NT2/D1 (cell line): ENCODE data around the gene MCF2L.
A peak's percentile ranks its signal among the peaks of the same experiment; 100 is the strongest.

Experiments used
- DNase-seq: peaks from one replicate; pipeline ENCODE4 v3.0.0-alpha.2; 2011; ENCODE audit warnings: low read depth, low spot score
- H3K27me3 ChIP-seq: 2 replicates; pipeline ENCODE4 v1.6.0; 2011; ENCODE audit warnings: mild to moderate bottlenecking; ENCODE audit not compliant: insufficient read length, insufficient read depth
- H3K36me3 ChIP-seq: 2 replicates; pipeline ENCODE4 v1.6.1; 2011; ENCODE audit warnings: mild to moderate bottlenecking, low read length, mixed read lengths; ENCODE audit not compliant: insufficient read depth, insufficient read length
- H3K4me1 ChIP-seq: 2 replicates; pipeline ENCODE4 v1.5.1; 2011; ENCODE audit not compliant: insufficient read depth, insufficient read length
- H3K4me3 ChIP-seq: 2 replicates; pipeline ENCODE4 v1.5.1; 2011; ENCODE audit warnings: low read depth; ENCODE audit not compliant: insufficient read length
- H3K9ac ChIP-seq: 2 replicates; pipeline ENCODE4 v1.6.0; 2011; ENCODE audit warnings: low read depth; ENCODE audit not compliant: insufficient read length
- H3K9me3 ChIP-seq: 2 replicates; pipeline ENCODE4 v1.5.1; 2011; ENCODE audit warnings: mild to moderate bottlenecking, low read length; ENCODE audit not compliant: insufficient read depth
- SUZ12 ChIP-seq: IDR thresholded peaks from 2 replicates; pipeline ENCODE4 v1.6.1; 2011; ENCODE audit not compliant: insufficient read length, insufficient read depth; ENCODE audit errors: extremely low read depth
- YY1 ChIP-seq: IDR thresholded peaks from 2 replicates; pipeline ENCODE4 v1.6.1; 2011; ENCODE audit not compliant: insufficient read length, insufficient read depth
- ZNF274 ChIP-seq: IDR thresholded peaks from 2 replicates; pipeline ENCODE4 v1.6.1; 2011; ENCODE audit warnings: mild to moderate bottlenecking, low read depth, low read length

Gene MCF2L

DNA sequence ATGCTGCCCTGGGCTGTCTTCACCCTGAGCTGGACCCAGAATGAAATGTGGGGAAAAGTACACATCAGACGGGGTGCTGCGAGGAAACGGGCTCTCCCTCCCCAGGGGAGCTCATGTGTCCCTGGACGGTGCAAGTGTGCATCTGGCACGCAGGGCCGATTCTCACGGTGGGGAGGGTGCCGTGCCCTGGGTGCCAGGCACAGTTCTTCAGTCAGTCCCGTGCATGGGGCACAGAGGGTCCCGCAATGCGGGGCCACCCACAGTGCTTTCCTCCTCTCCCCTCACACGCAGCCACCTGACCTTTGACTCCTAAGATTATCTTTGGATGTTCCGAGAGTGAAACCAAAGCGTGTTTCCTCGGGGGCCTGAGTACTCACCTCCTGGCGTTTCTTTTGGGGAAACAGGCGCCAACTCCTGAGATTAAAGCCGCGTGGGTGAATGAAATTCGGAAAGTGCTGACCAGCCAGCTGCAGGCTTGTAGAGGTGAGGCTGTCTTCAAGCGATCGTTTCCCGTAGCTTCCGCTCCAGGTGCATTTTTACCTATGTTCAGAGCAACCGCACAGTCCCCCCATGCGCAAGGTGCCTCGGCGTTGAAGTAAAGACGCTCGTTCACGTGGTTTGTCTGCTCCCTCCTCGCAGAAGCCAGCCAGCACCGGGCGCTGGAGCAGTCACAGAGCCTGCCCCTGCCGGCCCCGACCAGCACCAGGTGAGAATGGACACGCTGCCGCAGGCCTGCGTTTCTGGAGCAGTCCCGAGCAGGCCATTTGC is 119.1 kb downstream of the MCF2L start:
- no peak for DNase-seq
- Histone ChIP-seq H3K9ac (peak overlapping the region; percentile 10), H3K4me1 (peaks cover 10% of the 10 kb centered on the region), H3K4me3 (no peak overlapping the region), H3K36me3 (no peaks in the 10 kb centered on the region), H3K27me3 (no peaks in the 10 kb centered on the region), H3K9me3 (no peaks in the 10 kb centered on the region)
- no peak for TF ChIP-seq ZNF274
- no peak for TF ChIP-seq SUZ12
- no peak for TF ChIP-seq YY1

DNA sequence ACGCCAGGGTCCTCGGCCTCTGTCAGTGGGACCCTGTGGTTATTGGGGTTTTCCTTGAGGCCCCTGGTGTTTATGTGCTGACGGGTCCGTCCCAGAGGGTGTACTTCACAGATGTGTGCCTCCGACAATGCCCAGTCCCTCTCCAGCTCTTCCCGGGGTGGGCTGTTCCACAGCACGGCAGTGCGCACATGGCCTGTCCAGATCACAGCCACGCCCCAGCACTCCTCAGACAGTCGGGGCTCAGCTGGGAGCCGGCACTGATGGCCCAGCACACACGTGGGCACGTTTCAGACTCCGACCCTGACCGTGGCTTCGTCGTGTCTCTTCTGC is 119.6 kb downstream of the MCF2L start:
- no peak for DNase-seq
- peak overlapping the region; percentile 10 for H3K9ac ChIP-seq
- TF ChIP-seq ZNF274 (no peak), YY1 (no peak), SUZ12 (no peak)

DNA sequence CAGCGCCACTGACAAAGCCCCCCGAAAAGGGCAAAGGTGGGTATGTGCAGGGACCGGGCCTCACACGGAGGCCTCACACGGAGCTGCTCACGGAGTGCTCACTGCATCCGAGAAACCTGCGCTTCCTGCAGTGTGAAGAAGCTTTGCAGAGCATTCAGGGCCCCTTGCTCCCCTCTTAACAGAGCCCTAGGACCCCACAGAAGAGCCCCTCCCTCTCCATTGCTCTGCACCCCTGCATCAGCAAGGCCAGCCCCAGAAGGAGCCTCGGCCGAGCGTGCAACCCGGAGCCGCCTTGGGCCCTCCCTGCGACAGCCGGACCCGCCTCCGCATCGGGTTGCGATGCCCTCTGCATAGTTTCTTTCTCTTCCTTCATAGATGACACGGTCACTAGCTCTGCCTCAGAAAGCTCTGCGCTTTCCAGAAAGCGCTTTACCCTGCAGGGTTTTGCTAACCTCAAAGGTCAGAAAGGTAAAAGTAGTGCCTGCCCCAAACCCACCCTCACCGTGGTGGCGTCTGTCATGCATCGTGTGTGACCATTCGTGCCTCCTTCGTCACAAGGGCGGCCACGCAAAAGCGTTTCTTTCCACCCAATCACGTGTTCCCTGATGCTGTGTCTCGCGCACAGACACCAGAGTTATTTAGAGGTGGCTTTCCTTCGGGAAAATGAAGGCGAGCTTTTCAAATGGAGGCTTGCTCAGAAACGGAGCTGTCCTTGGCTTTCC is 120.8 kb downstream of the MCF2L start:
- H3K36me3 ChIP-seq: no peaks in the 10 kb centered on the region
- no peak overlapping the region for H3K4me3 ChIP-seq
- no peak for DNase-seq
- H3K27me3 ChIP-seq: no peaks in the 10 kb centered on the region
- H3K9ac ChIP-seq: peak overlapping the region; percentile 32
- TF ChIP-seq ZNF274 (no peak), SUZ12 (no peak), YY1 (no peak)
- H3K4me1 ChIP-seq: peaks cover 10% of the 10 kb centered on the region
- H3K9me3 ChIP-seq: no peaks in the 10 kb centered on the region

More for the DNA sequence above, 119.6 kb downstream of the MCF2L start:
- Histone ChIP-seq H3K9me3 (no peaks in the 10 kb centered on the region), H3K4me3 (no peak overlapping the region), H3K4me1 (peaks cover 10% of the 10 kb centered on the region), H3K27me3 (no peaks in the 10 kb centered on the region), H3K36me3 (no peaks in the 10 kb centered on the region)

DNA sequence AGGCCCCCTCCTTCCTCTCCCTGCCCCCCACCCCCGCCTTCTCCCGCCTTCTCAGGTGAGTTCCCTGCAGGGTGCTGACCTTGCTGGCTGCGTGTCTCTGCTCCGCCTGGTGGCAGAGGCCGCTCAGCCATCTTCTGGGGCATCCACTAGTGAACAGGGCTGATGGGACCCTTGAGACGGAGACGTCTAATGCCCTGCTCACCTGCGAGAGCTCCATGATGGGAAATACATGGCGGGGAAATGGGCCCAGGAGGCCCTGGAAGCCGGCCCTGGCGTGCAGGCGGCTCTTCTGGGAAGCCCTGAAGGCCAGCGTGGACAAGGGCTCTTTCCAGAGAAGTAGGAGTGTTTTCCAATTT is 121.4 kb downstream of the MCF2L start:
- H3K27me3 ChIP-seq: no peaks in the 10 kb centered on the region
- no peaks in the 10 kb centered on the region for H3K36me3 ChIP-seq
- TF ChIP-seq YY1: no peak
- no peak for TF ChIP-seq SUZ12
- no peak for TF ChIP-seq ZNF274
- no peak overlapping the region for H3K4me3 ChIP-seq
- H3K9ac ChIP-seq: no peak overlapping the region
- no peak for DNase-seq
- H3K4me1 ChIP-seq: peaks cover 10% of the 10 kb centered on the region
- H3K9me3 ChIP-seq: no peaks in the 10 kb centered on the region

DNA sequence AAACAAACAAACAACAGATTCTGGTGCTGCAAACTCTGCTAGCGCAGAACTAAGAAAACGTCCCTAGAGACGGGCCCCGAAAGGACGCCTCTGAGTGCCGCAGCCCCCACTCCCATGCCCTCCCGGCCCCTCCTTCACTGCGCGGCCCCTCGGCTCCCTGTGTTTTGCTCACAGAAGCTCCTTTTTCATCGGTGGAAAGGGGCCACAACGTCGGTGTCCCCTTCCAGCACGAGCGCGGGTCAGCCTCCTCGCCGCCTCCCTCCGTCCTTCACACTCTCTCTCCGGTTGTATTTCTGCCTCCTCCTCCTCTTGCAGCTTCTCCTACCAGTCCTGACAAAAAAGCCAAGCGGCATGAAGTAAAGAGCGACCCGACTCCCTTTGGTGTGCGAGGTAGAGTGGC is 121.8 kb downstream of the MCF2L start:
- no peak for DNase-seq
- Histone ChIP-seq H3K9me3 (no peaks in the 10 kb centered on the region), H3K36me3 (no peaks in the 10 kb centered on the region), H3K4me1 (peaks cover 10% of the 10 kb centered on the region), H3K27me3 (no peaks in the 10 kb centered on the region), H3K9ac (no peak overlapping the region), H3K4me3 (no peak overlapping the region)
- no peak for TF ChIP-seq YY1
- TF ChIP-seq SUZ12: no peak
- no peak for TF ChIP-seq ZNF274

DNA sequence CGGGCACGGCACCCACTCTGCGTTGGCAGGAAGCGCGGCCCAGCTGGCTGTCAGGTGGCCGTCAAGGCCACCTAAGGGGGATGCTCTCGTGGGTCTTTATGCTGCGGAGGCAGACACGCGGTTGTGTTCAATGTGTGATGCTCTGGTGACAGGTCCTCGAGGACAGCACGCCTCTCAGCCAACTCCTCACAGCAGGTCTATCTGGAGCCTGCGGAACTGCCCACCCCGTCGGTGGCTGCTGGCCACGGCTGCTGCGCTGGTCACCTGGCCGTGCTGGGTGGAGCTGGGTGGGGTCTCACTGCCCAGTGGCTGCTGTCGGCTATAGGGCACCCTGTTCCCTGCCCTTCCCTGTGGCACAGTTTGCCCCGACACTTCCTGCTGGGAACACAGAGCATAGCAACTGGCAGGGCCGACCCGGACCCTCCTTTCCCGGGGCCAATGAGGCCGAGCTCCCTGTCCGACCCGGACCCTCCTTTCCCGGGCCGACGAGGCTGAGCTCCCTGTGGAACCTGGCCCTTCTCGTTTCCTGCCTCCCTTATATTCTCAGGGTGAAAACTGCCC is 122.3 kb downstream of the MCF2L start:
- no peak overlapping the region for H3K4me3 ChIP-seq
- H3K4me1 ChIP-seq: peaks cover 8% of the 10 kb centered on the region
- H3K36me3 ChIP-seq: no peaks in the 10 kb centered on the region
- no peak overlapping the region for H3K9ac ChIP-seq
- no peaks in the 10 kb centered on the region for H3K27me3 ChIP-seq
- no peaks in the 10 kb centered on the region for H3K9me3 ChIP-seq
- TF ChIP-seq YY1 (no peak), ZNF274 (no peak), SUZ12 (no peak)
- DNase-seq: no peak
